HCT116 (cell line): ENCODE results near the gene ZSWIM9. TPM values are rescaled to one million over a fixed set of nuclear protein-coding genes. Genes with fewer than 3 reads are reported as not detected.

Experiments
- ATAC-seq: fragments of 200-7000 bp; cut with Tn5 transposase; 2 replicates; pipeline ENCODE4 v1.9.1; 2020; ENCODE audit warnings: mild to moderate bottlenecking, moderate library complexity
- BruUV-seq: library from RNA; stranded (reverse); fragments of 400-500 nt; replicated peaks from 2 replicates; lab custom pipeline; 2021; lab: Mats Ljungman, UMichigan
- CTCF ChIA-PET: fragments of 300-600 bp; sonication (Branson Sonifier 250); formaldehyde crosslinking; loops from one replicate; lab custom pipeline; 2021; ENCODE audit warnings: antibody characterized with exemption; lab: Charles Lee
- POLR2A ChIA-PET: fragments of 300-600, 350-600 bp; sonication (Branson Sonifier 250); formaldehyde crosslinking; loops from one replicate; lab custom pipeline; 2021; ENCODE audit warnings: antibody characterized with exemption; lab: Charles Lee
- RAD21 ChIA-PET, 2 experiments: fragments of 300-600 bp; sonication (Branson Sonifier 250); formaldehyde crosslinking; loops; one replicate each; lab custom pipeline; 2023; ENCODE audit warnings: low total read pairs in 2 of 2; ENCODE audit not compliant: uncharacterized antibody in 2 of 2, unreplicated experiment in 2 of 2, low non-redundant PET in 1 of 2; lab: Charles Lee
- DNase-seq: peaks from one replicate; pipeline ENCODE4 v3.0.0-alpha.2; 2010; ENCODE audit warnings: low read depth, low spot score
- H2AFZ ChIP-seq: fragments of 200-600 bp; shearing (Covaris generic), sonication (generic); 2 replicates; pipeline ENCODE4 v1.6.1; 2017; ENCODE audit warnings: low read depth, mixed run types, mixed read lengths, antibody characterized with exemption, low read length; ENCODE audit not compliant: poor library complexity, severe bottlenecking
- H3K27ac ChIP-seq: 2 replicates; pipeline ENCODE4 v1.5.1; 2012; ENCODE audit warnings: low read depth, low read length
- H3K27me3 ChIP-seq: fragments of 200-600 bp; sonication (generic); 2 replicates; pipeline ENCODE4 v1.6.1; 2016; ENCODE audit warnings: mixed run types, low read length, mixed read lengths; ENCODE audit not compliant: insufficient read depth
- H3K36me3 ChIP-seq, 2 experiments: fragments of 200-500 bp in 1 of 2; fragments of 200-600 bp in 1 of 2; sonication (Bioruptor generic) in 1 of 2; sonication (generic) in 1 of 2; 2 replicates each; pipeline versions ENCODE4 v1.5.1 to v1.6.1; 2014 to 2016; ENCODE audit warnings: low read length in 2 of 2, inconsistent platforms in 1 of 2, mixed read lengths in 1 of 2, mixed run types in 1 of 2; ENCODE audit not compliant: insufficient read depth in 2 of 2, control insufficient read depth in 1 of 2
- H3K4me1 ChIP-seq, 2 experiments: fragments of 200-600 bp in 1 of 2; sonication (generic) in 1 of 2; 2 replicates each; pipeline versions ENCODE4 v1.5.1 to v1.6.1; 2012 to 2017; ENCODE audit warnings: low read length in 2 of 2, inconsistent platforms in 1 of 2, mild to moderate bottlenecking in 1 of 2, mixed read lengths in 1 of 2, mixed run types in 1 of 2, moderate library complexity in 1 of 2; ENCODE audit not compliant: insufficient read depth in 2 of 2, control insufficient read depth in 1 of 2
- H3K4me2 ChIP-seq: fragments of 200-600 bp; sonication (generic); 2 replicates; pipeline ENCODE4 v1.6.1; 2017; ENCODE audit warnings: mixed run types, low read length, mixed read lengths
- H3K4me3 ChIP-seq, 2 experiments: fragments of 200-600 bp in 1 of 2; sonication (generic) in 1 of 2; replicated peaks in 1 of 2; 2 replicates each; pipeline ENCODE4 v1.5.1; 2011 to 2016; ENCODE audit warnings: low read length in 2 of 2, control low read depth in 1 of 2, low read depth in 1 of 2, mild to moderate bottlenecking in 1 of 2, mixed read lengths in 1 of 2, mixed run types in 1 of 2
- H3K79me2 ChIP-seq: fragments of 200-600 bp; sonication (generic); 2 replicates; pipeline ENCODE4 v1.6.1; 2017; ENCODE audit warnings: mild to moderate bottlenecking, mixed run types, low read length, moderate library complexity, mixed read lengths; ENCODE audit not compliant: insufficient read depth
- H3K9ac ChIP-seq: fragments of 200-600 bp; sonication (generic); 2 replicates; pipeline ENCODE4 v1.6.1; 2016; ENCODE audit warnings: low read length, mixed read lengths
- H3K9me2 ChIP-seq: fragments of 200-600 bp; sonication (generic), shearing (Covaris generic); 2 replicates; pipeline ENCODE4 v1.6.1; 2017; ENCODE audit warnings: mixed run types, mild to moderate bottlenecking, moderate library complexity; ENCODE audit not compliant: insufficient read depth
- H3K9me3 ChIP-seq, 2 experiments: fragments of 200-500 bp in 1 of 2; fragments of 200-600 bp in 1 of 2; sonication (Bioruptor generic) in 1 of 2; sonication (generic) in 1 of 2; 2 replicates each; pipeline ENCODE4 v1.6.1; 2014 to 2017; ENCODE audit warnings: low read length in 2 of 2, mixed read lengths in 2 of 2, inconsistent platforms in 1 of 2, low read depth in 1 of 2, mild to moderate bottlenecking in 1 of 2, mixed run types in 1 of 2, moderate library complexity in 1 of 2; ENCODE audit not compliant: control insufficient read depth in 1 of 2, insufficient read depth in 1 of 2
- H4K20me1 ChIP-seq: fragments of 200-600 bp; sonication (generic), shearing (Covaris generic); 2 replicates; pipeline ENCODE4 v1.6.1; 2017; ENCODE audit warnings: mixed run types, mild to moderate bottlenecking, moderate library complexity; ENCODE audit not compliant: insufficient read depth
- ATF3 ChIP-seq: IDR thresholded peaks from 2 replicates; pipeline ENCODE4 v1.6.1; 2012
- CBX3 ChIP-seq: IDR thresholded peaks from 2 replicates; pipeline ENCODE4 v1.6.1; 2012; ENCODE audit warnings: low read depth
- CEBPB ChIP-seq: IDR thresholded peaks from 2 replicates; pipeline ENCODE4 v1.6.1; 2012; ENCODE audit warnings: low read depth
- CTCF ChIP-seq, 3 experiments: fragments of 200-600 bp in 1 of 3; sonication (generic) in 1 of 3; IDR thresholded peaks in 2 of 3; conservative IDR thresholded peaks in 1 of 3; 2 replicates each; pipeline ENCODE4 v1.5.1; 2012 to 2017; ENCODE audit warnings: low read depth in 2 of 3, low read length in 2 of 3, antibody characterized with exemption in 1 of 3, borderline replicate concordance in 1 of 3, control low read depth in 1 of 3, mild to moderate bottlenecking in 1 of 3, mixed read lengths in 1 of 3, mixed run types in 1 of 3, moderate library complexity in 1 of 3; ENCODE audit not compliant: insufficient read depth in 1 of 3
- ELF1 ChIP-seq: IDR thresholded peaks from 2 replicates; pipeline ENCODE4 v1.6.1; 2012; ENCODE audit warnings: low read depth, borderline replicate concordance
- EZH2 ChIP-seq: fragments of 200-600 bp; sonication (generic); IDR thresholded peaks from 2 replicates; pipeline ENCODE4 v1.6.1; 2017; ENCODE audit warnings: antibody characterized with exemption, mixed run types
- EZH2phosphoT487 ChIP-seq: fragments of 200-600 bp; IDR thresholded peaks from 2 replicates; pipeline ENCODE4 v1.6.1; 2018; ENCODE audit warnings: antibody characterized with exemption, borderline replicate concordance
- FOSL1 ChIP-seq: IDR thresholded peaks from 2 replicates; pipeline ENCODE4 v1.6.1; 2012; ENCODE audit warnings: low read depth
- JUND ChIP-seq: IDR thresholded peaks from 2 replicates; pipeline ENCODE4 v1.6.1; 2012
- POLR2A ChIP-seq: IDR thresholded peaks from 2 replicates; pipeline ENCODE4 v1.7.0; 2011; ENCODE audit warnings: borderline replicate concordance; ENCODE audit not compliant: insufficient read depth, insufficient read length; ENCODE audit errors: extremely low read depth
- POLR2AphosphoS5 ChIP-seq: IDR thresholded peaks from 2 replicates; pipeline ENCODE4 v1.6.1; 2011; ENCODE audit warnings: mild to moderate bottlenecking, low read depth, low read length, moderate library complexity
- RAD21 ChIP-seq: IDR thresholded peaks from 2 replicates; pipeline ENCODE4 v1.6.1; 2012; ENCODE audit warnings: low read depth, mild to moderate bottlenecking
- REST ChIP-seq: IDR thresholded peaks from 2 replicates; pipeline ENCODE4 v1.6.1; 2012; ENCODE audit warnings: low read depth
- SIN3A ChIP-seq: IDR thresholded peaks from 2 replicates; pipeline ENCODE4 v1.6.1; 2012; ENCODE audit warnings: low read depth
- SP1 ChIP-seq: IDR thresholded peaks from 2 replicates; pipeline ENCODE4 v1.6.1; 2012; ENCODE audit warnings: low read depth
- YY1 ChIP-seq: IDR thresholded peaks from 2 replicates; pipeline ENCODE4 v1.6.1; 2011; ENCODE audit warnings: low read length, low read depth, moderate library complexity, mild to moderate bottlenecking; ENCODE audit not compliant: insufficient replicate concordance; ENCODE audit errors: extremely low read depth
- ZBTB33 ChIP-seq: IDR thresholded peaks from 2 replicates; pipeline ENCODE4 v1.6.1; 2011; ENCODE audit warnings: mild to moderate bottlenecking, low read length, moderate library complexity; ENCODE audit not compliant: insufficient replicate concordance; ENCODE audit errors: extremely low read depth
- ZFX ChIP-seq: fragments of 450-650 bp; IDR thresholded peaks from 2 replicates; pipeline ENCODE4 v1.6.1; 2017
- ZNF274 ChIP-seq: fragments of 200-500 bp; sonication (Bioruptor generic); IDR thresholded peaks from 2 replicates; pipeline ENCODE4 v1.6.1; 2014; ENCODE audit warnings: mild to moderate bottlenecking, low read depth, low read length, inconsistent platforms
- intact Hi-C: fragments of 100-400 bp; cut with micrococcal nuclease; formaldehyde crosslinking; loops from 2 replicates; pipeline ENCODE4 v1.10.0; 2022
- total RNA-seq: library from RNA; stranded (reverse); gene quantifications from one replicate; pipeline ENCODE4 v1.2.1, GENCODE V29; 2021; ENCODE audit not compliant: unreplicated experiment

Gene ZSWIM9
- total RNA-seq, 1 experiment from 2014 or later: 10.2 TPM

GRCh38 chr19:48127561-48127960, 42.9 kb upstream of the ZSWIM9 start:
- no peaks in the 10 kb centered on the region for H3K79me2 ChIP-seq
- CTCF ChIA-PET: no interaction called here
- RAD21 ChIA-PET: no interaction called here
- no peak for DNase-seq
- no peak overlapping the region for H3K27ac ChIP-seq
- no peaks in the 10 kb centered on the region for H3K9me3 ChIP-seq
- H4K20me1 ChIP-seq: no peaks in the 10 kb centered on the region
- H3K4me3 ChIP-seq: no peak overlapping the region
- H3K9me2 ChIP-seq: no peaks in the 10 kb centered on the region
- no peak overlapping the region for H3K4me2 ChIP-seq
- no peaks in the 10 kb centered on the region for H3K27me3 ChIP-seq
- no peak overlapping the region for H2AFZ ChIP-seq
- no peak for ATAC-seq
- BruUV-seq: no TSS peak
- peaks cover 0 to 10% of the 10 kb centered on the region in 2 experiments; a peak in 2 of 4 replicates for H3K4me1 ChIP-seq
- no peak overlapping the region for H3K9ac ChIP-seq
- TF ChIP-seq CEBPB: no peak
- no peak for TF ChIP-seq EZH2phosphoT487
- TF ChIP-seq SIN3A: no peak
- no peak for TF ChIP-seq ELF1
- TF ChIP-seq CTCF (IDR thresholded peaks at IDR 0.05 in 2 of 3, conservative IDR thresholded peaks at IDR 0.05 in 1 of 3; ENCODE audit: borderline replicate concordance in 1 of 3, insufficient read depth in 1 of 3, low read depth in 2 of 3, low read length in 2 of 3): no peak
- TF ChIP-seq CBX3: no peak
- TF ChIP-seq POLR2AphosphoS5: no peak
- TF ChIP-seq ZFX: no peak
- no peak for TF ChIP-seq ZBTB33
- no peak for TF ChIP-seq RAD21
- no peak for TF ChIP-seq SP1
- no peak for TF ChIP-seq ZNF274
- no peak for TF ChIP-seq FOSL1
- no peak for TF ChIP-seq EZH2
- no peak for TF ChIP-seq YY1
- no peak for TF ChIP-seq POLR2A
- no peak for TF ChIP-seq JUND
- TF ChIP-seq ATF3: no peak
- no peak for TF ChIP-seq REST
- peaks cover 6 to 47% of the 10 kb centered on the region in 2 experiments for H3K36me3 ChIP-seq
- intact Hi-C loops: no loop called here
- POLR2A ChIA-PET: no interaction called here
